ENCODE measurements around the gene SLC39A9.
"Not testable (repeated sequence)": the region's sequence is repeated elsewhere in the genome, so short reads cannot be mapped to it uniquely, and the experiment has no call there.

The SLC39A9 gene

GRCh38 chr14:69460093-69460701 is 61.7 kb downstream of the SLC39A9 start:
- no peaks in the 10 kb centered on the region for H3K9me3 ChIP-seq (ENCODE audit: control insufficient read depth, insufficient read depth, low read length)
- no peak overlapping the region for H3K9ac ChIP-seq (ENCODE audit: low read depth, low read length)
- no peaks in the 10 kb centered on the region for H3K36me3 ChIP-seq (ENCODE audit: insufficient read depth, low read length)
- no peaks in the 10 kb centered on the region; the same call in 1 of the 2 replicates for H3K4me1 ChIP-seq (ENCODE audit: insufficient read depth, low read length)

GRCh38 chr14:69464379-69464778 is 65.9 kb downstream of the SLC39A9 start:
- Histone ChIP-seq H3K4me1 (ENCODE audit: insufficient read depth, low read length) (no peaks in the 10 kb centered on the region; the same call in 1 of the 2 replicates), H3K36me3 (ENCODE audit: insufficient read depth, low read length) (no peaks in the 10 kb centered on the region), H3K9me3 (ENCODE audit: control insufficient read depth, insufficient read depth, low read length) (no peaks in the 10 kb centered on the region), H3K9ac (ENCODE audit: low read depth, low read length) (no peak overlapping the region)

- Histone ChIP-seq H3K9me3 (ENCODE audit: control insufficient read depth, insufficient read depth, low read length) (no peaks in the 10 kb centered on the region), H3K9ac (ENCODE audit: low read depth, low read length) (no peak overlapping the region), H3K4me1 (ENCODE audit: insufficient read depth, low read length) (no peaks in the 10 kb centered on the region; the same call in 1 of the 2 replicates), H3K36me3 (ENCODE audit: insufficient read depth, low read length) (no peaks in the 10 kb centered on the region)
These were observed 66.3 kb downstream of the SLC39A9 start for GRCh38 chr14:69464829-69465228.

GRCh38 chr14:69468949-69469348 is 70.5 kb downstream of the SLC39A9 start:
- Histone ChIP-seq H3K4me1 (ENCODE audit: insufficient read depth, low read length) (no peaks in the 10 kb centered on the region; the same call in 1 of the 2 replicates), H3K9me3 (ENCODE audit: control insufficient read depth, insufficient read depth, low read length) (no peaks in the 10 kb centered on the region), H3K36me3 (ENCODE audit: insufficient read depth, low read length) (no peaks in the 10 kb centered on the region), H3K9ac (ENCODE audit: low read depth, low read length) (no peak overlapping the region)

- no peaks in the 10 kb centered on the region for H3K9me3 ChIP-seq (ENCODE audit: control insufficient read depth, insufficient read depth, low read length)
- no peak overlapping the region for H3K9ac ChIP-seq (ENCODE audit: low read depth, low read length)
These were observed 72.9 kb downstream of the SLC39A9 start for GRCh38 chr14:69471436-69471835.

GRCh38 chr14:69471916-69472315 is 73.4 kb downstream of the SLC39A9 start:
- H3K9ac ChIP-seq (ENCODE audit: low read depth, low read length), result no peak overlapping the region
- no peaks in the 10 kb centered on the region for H3K36me3 ChIP-seq (ENCODE audit: insufficient read depth, low read length)
- H3K9me3 ChIP-seq (ENCODE audit: control insufficient read depth, insufficient read depth, low read length), result no peaks in the 10 kb centered on the region
- H3K4me1 ChIP-seq (ENCODE audit: insufficient read depth, low read length), result no peaks in the 10 kb centered on the region

More at GRCh38 chr14:69471436-69471835, 72.9 kb downstream of the SLC39A9 start:
- no peaks in the 10 kb centered on the region for H3K36me3 ChIP-seq (ENCODE audit: insufficient read depth, low read length)
- no peaks in the 10 kb centered on the region for H3K4me1 ChIP-seq (ENCODE audit: insufficient read depth, low read length)

GRCh38 chr14:69473260-69473659 is 74.8 kb downstream of the SLC39A9 start:
- H3K9ac ChIP-seq (ENCODE audit: low read depth, low read length), result no peak overlapping the region
- H3K36me3 ChIP-seq (ENCODE audit: insufficient read depth, low read length), result no peaks in the 10 kb centered on the region
- no peaks in the 10 kb centered on the region for H3K4me1 ChIP-seq (ENCODE audit: insufficient read depth, low read length)
- H3K9me3 ChIP-seq (ENCODE audit: control insufficient read depth, insufficient read depth, low read length), result no peaks in the 10 kb centered on the region

- Histone ChIP-seq H3K9ac (ENCODE audit: low read depth, low read length) (no peak overlapping the region), H3K9me3 (ENCODE audit: control insufficient read depth, insufficient read depth, low read length) (no peaks in the 10 kb centered on the region), H3K4me1 (ENCODE audit: insufficient read depth, low read length) (no peaks in the 10 kb centered on the region), H3K36me3 (ENCODE audit: insufficient read depth, low read length) (no peaks in the 10 kb centered on the region)
These were observed 75.5 kb downstream of the SLC39A9 start for GRCh38 chr14:69473946-69474345.

- H3K9me3 ChIP-seq (ENCODE audit: control insufficient read depth, insufficient read depth, low read length), result no peaks in the 10 kb centered on the region
- no peak overlapping the region for H3K9ac ChIP-seq (ENCODE audit: low read depth, low read length)
- H3K36me3 ChIP-seq (ENCODE audit: insufficient read depth, low read length), result no peaks in the 10 kb centered on the region
- H3K4me1 ChIP-seq (ENCODE audit: insufficient read depth, low read length), result no peaks in the 10 kb centered on the region
These were observed 76.8 kb downstream of the SLC39A9 start for GRCh38 chr14:69475194-69475818.

GRCh38 chr14:69476824-69477450 is 78.4 kb downstream of the SLC39A9 start:
- H3K36me3 ChIP-seq (ENCODE audit: insufficient read depth, low read length); H3K4me1 ChIP-seq (ENCODE audit: insufficient read depth, low read length); H3K9me3 ChIP-seq (ENCODE audit: control insufficient read depth, insufficient read depth, low read length); H3K9ac ChIP-seq (ENCODE audit: low read depth, low read length): not testable (repeated sequence)

GRCh38 chr14:69478055-69478454 is 79.6 kb downstream of the SLC39A9 start:
- H3K9ac ChIP-seq (ENCODE audit: low read depth, low read length); H3K9me3 ChIP-seq (ENCODE audit: control insufficient read depth, insufficient read depth, low read length); H3K36me3 ChIP-seq (ENCODE audit: insufficient read depth, low read length); H3K4me1 ChIP-seq (ENCODE audit: insufficient read depth, low read length): not testable (repeated sequence)

GRCh38 chr14:69479696-69480095 is 81.2 kb downstream of the SLC39A9 start:
- H3K4me1 ChIP-seq (ENCODE audit: insufficient read depth, low read length), result no peaks in the 10 kb centered on the region; the same call in 1 of the 2 replicates

GRCh38 chr14:69480136-69480535 is 81.6 kb downstream of the SLC39A9 start:
- H3K4me1 ChIP-seq (ENCODE audit: insufficient read depth, low read length), result no peaks in the 10 kb centered on the region; the same call in 1 of the 2 replicates
- H3K9me3 ChIP-seq (ENCODE audit: control insufficient read depth, insufficient read depth, low read length), result no peaks in the 10 kb centered on the region
- H3K9ac ChIP-seq (ENCODE audit: low read depth, low read length), result no peak overlapping the region
- H3K36me3 ChIP-seq (ENCODE audit: insufficient read depth, low read length), result no peaks in the 10 kb centered on the region

More at GRCh38 chr14:69479696-69480095, 81.2 kb downstream of the SLC39A9 start:
- no peak overlapping the region for H3K9ac ChIP-seq (ENCODE audit: low read depth, low read length)
- H3K36me3 ChIP-seq (ENCODE audit: insufficient read depth, low read length), result no peaks in the 10 kb centered on the region
- no peaks in the 10 kb centered on the region for H3K9me3 ChIP-seq (ENCODE audit: control insufficient read depth, insufficient read depth, low read length)

GRCh38 chr14:69481815-69482568 is 83.5 kb downstream of the SLC39A9 start:
- Histone ChIP-seq H3K9ac (ENCODE audit: low read depth, low read length) (no peak overlapping the region), H3K9me3 (ENCODE audit: control insufficient read depth, insufficient read depth, low read length) (no peaks in the 10 kb centered on the region), H3K4me1 (ENCODE audit: insufficient read depth, low read length) (no peaks in the 10 kb centered on the region; the same call in 1 of the 2 replicates), H3K36me3 (ENCODE audit: insufficient read depth, low read length) (no peaks in the 10 kb centered on the region)

All from ES-I3 (cell line).